ENCODE data around the gene CTXN3.
"Not testable (repeated sequence)": the region's sequence is repeated elsewhere in the genome, so short reads cannot be mapped to it uniquely, and the experiment has no call there.

CTXN3 gene

GRCh38 chr5:127652952-127653611 lies 4.2 kb downstream of the CTXN3 start:
- DNase-seq = no peak

DNA sequence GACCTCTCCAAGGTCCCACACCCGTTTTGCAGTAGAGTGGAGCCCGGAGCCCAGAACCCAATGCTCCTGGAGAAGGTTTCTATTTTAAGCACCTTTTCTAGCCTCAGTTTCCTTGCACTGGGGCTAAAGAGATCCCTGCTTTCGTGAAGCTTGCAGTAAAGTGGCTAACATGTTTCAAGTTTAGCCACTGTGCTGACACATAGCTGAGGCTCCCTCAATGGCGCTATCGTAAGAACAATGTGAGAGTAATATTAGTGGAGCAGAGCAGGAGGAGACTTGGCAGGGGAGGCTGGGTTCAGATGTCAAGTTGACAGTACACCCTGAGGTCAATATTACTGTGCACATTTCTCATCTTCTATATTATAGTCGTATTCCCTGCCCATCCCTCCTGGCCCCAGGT lies 7.9 kb downstream of the CTXN3 start:
- DNase-seq = no peak

- DNase-seq = no peak
Measured at GRCh38 chr5:127660047-127660733, 11.3 kb downstream of the CTXN3 start.

- DNase-seq = no peak
Measured at GRCh38 chr5:127664093-127664492, 15.2 kb downstream of the CTXN3 start.

GRCh38 chr5:127665641-127666040 lies 16.8 kb downstream of the CTXN3 start:
- no peak for DNase-seq

GRCh38 chr5:127666043-127666716 lies 17.3 kb downstream of the CTXN3 start:
- no peak for DNase-seq

DNA sequence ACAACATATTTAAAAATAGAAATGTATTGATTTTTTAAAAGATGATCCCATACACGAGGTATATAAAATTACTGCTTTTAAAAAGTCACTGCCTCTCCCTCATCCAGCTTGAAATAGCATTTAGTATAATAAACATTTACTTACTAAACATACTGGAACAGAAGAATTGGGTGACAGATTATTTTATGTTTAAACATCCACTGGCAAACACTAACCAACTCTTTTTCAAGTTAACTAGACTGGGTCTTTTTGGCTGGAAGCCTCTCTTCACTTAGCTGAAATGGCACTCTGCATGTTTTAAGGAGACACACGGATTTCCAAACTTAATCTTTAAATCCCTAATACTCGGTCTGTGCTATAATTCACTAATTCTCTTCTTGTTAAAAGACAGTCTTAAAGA lies 19.0 kb downstream of the CTXN3 start:
- no peak for DNase-seq

DNA sequence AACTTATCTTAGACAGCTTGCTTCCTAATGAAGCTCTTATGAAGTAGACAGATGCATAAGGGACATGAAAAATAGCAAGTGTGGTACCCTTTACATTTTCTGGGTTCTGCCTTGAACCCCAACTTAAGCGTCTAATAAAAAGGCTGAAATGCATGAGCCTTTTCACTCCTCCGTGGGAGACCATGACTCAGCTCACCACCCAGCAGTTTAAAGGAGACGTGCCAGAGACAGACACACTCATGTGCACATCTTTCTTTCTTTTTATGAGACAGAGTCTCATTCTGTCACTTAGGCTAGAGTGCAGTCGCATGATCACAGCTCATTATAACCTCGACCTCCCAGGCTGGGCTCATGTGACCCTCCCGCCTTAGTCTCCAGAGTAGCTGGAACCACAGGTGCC lies 22.3 kb downstream of the CTXN3 start:
- DNase-seq = no peak

DNA sequence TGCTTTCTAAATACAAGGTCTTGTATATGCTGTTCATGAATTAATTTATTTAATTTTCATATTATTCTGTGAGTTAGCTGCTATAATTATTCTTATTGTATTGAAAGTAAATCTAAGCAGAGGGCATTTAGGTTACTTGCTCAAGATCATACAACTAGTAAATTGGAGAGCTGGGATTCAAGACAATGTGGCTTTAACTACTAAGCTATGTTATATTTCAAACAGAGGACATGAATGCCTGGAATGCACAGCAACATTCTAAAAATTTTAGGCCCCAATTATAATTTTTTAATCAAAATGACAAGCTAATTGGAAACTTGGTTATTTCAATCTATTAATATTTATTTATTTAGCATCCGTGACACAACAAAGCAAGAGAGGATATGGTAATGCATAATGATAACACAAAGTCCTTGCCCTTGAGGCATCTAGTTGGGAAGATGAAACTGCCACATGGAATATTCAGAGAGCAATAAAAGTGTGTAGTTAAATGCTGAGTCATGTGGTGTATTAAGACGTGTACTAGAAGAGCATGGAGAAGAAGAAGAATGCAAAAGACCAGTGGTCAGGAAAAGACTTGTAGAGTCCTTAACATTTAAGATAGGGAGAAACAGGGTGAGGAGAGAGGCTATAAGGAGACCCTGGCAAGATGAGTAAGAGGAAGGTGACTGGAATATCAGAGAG lies 24.4 kb downstream of the CTXN3 start:
- no peak for DNase-seq

- not testable (repeated sequence) for DNase-seq
Measured at GRCh38 chr5:127676951-127677350, 28.1 kb downstream of the CTXN3 start.

- not testable (repeated sequence) for DNase-seq
Measured at GRCh38 chr5:127679691-127680330, 30.9 kb downstream of the CTXN3 start.

DNA sequence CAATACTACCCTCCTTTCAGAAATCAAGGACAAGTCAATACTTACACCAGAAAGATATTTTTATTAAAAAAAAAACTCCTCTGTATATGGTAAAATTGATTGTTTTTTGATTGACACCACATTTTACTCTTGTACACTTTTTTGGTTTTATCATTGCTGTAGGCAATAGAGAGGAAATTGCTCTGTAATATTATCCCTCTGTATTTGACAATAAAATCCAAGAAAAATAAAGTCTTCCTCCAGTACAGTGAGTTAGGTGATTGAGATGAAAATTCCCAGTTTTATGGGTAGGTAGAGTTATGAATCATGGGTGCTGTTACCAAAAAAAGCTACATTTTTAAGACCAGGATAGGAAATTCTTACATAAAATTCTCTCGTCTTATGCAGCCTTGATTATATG lies 31.7 kb downstream of the CTXN3 start:
- no peak for DNase-seq

- no peak for DNase-seq
Measured at GRCh38 chr5:127683008-127683407, 34.1 kb downstream of the CTXN3 start.

DNA sequence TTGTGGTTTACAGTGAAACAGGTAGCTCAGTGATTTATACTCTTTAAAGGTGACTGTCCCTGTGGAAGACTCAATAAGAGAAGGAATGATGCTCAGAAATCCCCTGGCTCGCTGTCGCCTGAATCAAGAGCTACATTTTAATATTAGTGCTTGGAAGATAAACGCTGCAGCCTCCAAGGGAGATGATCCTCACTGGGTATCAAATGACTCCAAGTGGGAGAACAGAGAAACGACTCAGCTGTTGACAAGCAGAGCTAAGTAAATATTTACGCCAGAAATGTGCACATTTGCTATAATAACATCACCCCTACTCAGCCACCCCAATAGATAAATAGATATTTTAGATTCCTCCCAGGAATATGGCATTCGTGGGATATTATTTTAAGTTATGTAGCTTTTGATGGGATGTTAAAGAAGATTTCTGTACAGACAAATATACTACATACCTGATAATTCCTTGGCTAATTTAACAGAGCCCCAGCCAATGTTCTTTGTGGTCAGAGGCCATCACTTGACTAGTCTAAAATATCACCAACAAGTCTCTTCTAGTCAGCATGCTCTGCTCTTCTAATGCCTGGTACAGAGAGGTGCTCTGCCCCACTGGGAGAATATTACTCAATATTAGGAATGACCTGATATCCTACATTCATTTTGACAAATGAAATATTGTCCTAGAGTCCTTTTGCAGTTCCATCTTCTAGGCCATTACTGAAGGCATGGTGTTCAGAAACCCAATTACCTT lies 36.0 kb downstream of the CTXN3 start:
- DNase-seq = no peak

DNA sequence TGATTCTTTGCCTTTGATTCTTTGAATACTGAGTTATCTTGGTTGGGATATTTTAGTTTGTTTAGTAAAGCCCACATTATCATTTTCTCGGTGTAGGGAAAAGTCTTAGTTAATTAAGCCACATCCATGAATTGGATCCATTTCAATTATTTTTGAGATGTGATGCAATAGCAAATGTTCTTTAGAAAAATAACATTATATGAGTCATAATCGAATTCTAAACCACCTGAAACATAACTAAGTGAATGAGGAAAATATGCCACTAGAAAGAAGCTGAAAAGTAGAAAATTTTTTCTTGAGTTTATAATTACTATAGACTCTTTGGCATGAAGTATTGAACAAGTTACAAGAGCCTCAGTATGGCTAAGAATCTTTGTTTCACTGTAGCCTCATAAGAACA lies 36.8 kb downstream of the CTXN3 start:
- no peak for DNase-seq

- no peak for DNase-seq
Measured at GRCh38 chr5:127686424-127686823, 37.5 kb downstream of the CTXN3 start.

GRCh38 chr5:127694518-127695171 lies 45.8 kb downstream of the CTXN3 start:
- no peak for DNase-seq

DNA sequence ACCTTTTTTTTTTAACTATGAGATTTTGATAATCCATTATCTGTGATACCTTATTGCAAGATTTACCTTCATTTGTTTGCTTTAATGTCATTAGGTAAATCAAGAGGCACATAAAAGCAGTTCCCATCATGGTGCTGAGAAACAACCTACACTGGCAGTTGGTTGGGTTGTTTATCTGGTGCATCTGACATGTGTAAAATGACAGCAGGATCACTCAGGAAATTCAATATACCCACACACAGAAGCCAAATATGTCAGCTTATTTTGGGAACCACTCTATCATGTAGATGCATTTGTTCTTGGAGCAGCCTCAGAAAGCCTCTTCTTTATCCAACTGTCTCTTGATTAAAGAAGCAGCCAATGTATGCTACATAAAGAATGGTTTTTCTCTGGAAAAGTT lies 46.5 kb downstream of the CTXN3 start:
- DNase-seq = no peak

GRCh38 chr5:127696683-127697082 lies 47.8 kb downstream of the CTXN3 start:
- no peak for DNase-seq

DNA sequence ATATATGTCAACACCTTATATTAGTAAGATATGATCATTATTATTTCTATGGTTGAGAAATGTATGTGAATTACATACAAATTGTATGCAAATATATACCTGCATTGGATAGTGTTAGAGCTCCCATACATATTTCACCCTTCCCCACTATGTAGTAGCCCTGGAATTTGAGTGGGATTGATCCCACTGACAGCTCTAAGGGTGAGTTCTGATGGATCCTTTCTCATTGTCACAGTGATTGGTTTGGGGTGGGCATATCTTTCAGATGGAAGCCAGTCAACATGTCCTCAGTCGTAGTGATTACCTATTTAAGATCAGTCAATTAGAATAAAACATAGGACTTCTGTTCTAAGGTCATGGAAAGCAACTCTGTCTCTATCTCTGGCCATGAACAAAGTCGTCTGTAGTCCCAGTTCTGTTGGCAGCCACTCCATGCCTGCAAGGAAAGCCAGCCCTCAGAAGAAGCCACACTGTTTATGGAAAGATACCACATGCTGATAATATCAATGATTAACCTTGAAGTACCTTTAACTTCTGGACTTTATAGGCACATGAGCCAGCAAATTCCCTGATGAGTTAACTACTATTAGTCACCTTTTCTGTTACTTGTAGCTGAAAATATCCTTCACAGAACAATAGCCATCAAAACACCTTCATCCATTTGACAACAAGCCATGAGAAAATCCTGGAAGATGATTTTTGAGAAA lies 49.2 kb downstream of the CTXN3 start:
- no peak for DNase-seq

GRCh38 chr5:127699416-127699815 lies 50.5 kb downstream of the CTXN3 start:
- no peak for DNase-seq
